CD1c-positive myeloid dendritic cell (primary cell): ENCODE measurements around the gene DCBLD1.

ENCODE experiments used
- DNase-seq: peaks from one replicate; pipeline ENCODE4 v3.0.0-alpha.2; 2016; ENCODE audit errors: extremely low spot score

Gene DCBLD1

DNA sequence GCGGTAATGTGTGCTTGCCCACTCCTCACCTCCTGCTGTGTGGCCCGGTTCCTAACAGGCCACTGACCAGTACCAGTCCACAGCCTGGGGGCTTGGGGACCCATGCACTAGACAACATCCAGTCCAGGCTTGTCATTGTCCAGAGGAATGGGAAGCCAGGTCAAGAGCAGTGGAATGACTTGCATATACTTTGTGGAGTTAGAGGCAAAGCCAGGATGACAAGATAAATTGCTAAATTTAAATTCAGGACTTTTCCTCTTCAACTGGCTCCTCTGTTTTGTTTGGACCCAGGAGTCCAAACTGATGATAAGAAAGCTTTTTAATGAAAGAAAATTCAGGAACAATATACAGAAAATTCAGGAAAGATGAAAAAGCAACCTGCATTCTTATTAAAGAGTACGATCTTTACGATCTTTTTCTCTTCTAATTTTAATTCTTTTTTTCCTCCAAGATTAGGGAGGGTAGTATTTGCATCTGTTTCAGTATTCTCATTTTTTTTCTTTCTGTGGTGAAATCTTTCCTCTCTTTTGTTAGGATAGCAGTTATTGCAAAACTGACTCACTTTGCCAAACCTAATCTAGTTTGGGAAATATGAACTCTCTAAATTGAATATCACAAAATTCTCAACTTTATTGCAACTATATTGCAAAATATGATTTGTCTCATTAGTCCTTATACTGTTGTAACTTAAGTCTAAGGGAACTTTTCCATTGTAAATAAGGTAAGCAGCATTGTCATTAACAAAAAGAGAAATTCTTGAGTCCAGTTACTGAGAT, 48.2 kb downstream of the DCBLD1 start:
- DNase-seq = no peak

DNA sequence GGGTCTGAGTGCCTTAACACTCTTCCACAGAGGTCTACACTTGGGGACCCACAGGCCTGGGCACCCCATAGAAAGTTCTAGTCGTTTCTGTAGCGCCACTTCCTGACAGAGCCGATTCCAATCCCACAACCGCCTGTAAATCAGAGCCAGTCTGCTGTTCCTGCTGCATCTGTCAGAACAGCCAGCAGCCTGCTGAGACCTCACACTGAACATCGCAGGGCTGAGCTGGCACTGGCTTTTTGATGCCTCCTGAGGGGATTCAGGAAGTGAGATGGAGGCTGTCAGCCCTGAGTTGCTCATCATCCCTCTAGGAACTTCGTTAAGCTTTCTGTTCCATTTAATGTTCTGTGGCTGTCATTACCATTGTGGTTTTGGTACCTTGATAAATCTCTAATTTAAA, 48.9 kb downstream of the DCBLD1 start:
- no peak for DNase-seq

GRCh38 chr6:117531809-117532725, 49.6 kb downstream of the DCBLD1 start:
- DNase-seq = no peak

DNA sequence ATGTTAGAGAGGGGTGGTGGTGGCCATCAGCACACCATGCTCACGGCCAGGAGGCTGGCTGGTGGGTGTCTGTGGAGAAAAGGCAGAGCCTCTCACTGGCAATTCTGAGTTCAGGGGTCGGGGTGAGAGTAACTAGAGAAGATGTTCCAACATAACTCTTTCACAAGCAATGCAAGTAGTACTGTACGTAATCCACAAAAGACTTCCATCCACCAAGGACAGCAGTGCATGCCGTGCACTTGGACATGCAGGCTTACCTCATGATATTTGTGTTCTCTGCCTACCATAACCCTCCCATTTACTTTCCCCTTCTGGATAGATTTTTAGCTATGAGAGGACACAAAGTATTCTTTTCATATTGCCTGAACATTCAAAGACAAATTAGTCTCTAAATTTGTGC, 51.3 kb downstream of the DCBLD1 start:
- no peak for DNase-seq

DNA sequence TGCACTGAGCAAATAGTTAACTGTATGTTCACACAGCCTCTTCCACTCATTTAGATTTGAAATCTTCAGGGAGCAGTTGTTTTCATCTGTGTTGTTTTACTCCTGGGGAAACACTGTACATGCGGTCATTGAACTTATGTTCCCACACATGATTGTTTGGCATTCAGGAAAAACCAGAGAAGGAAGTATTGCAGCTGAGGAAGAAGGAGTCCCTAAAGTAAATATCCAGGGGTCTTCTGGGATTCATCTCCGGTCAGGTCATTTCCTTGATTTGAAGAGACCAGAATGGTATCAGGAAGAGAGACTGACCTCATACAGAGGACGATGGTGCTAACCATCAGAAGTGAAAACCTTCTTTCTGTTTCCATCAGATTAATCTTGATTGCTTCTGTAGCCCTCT, 52.5 kb downstream of the DCBLD1 start:
- DNase-seq = no peak

DNA sequence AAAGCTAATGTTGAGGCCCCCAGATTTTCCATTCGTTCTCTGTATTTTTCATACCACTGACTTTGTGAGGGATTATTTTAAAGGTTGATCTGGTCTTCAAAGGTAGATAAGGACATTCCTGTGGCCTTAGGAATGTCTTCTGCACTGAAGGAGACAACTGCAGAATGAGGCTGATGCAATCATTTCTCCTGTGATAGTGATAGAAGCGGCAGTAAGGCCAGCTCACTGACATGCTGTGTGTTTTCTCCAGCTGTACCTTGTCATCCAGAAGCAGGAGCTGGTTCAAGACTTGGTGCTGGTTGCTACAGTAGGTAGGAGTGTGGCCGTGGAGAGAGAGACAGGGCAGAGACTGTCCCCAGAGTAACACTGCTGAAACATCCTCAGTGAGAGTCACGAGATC, 53.8 kb downstream of the DCBLD1 start:
- no peak for DNase-seq

GRCh38 chr6:117538615-117539014, 56.1 kb downstream of the DCBLD1 start:
- no peak for DNase-seq

DNA sequence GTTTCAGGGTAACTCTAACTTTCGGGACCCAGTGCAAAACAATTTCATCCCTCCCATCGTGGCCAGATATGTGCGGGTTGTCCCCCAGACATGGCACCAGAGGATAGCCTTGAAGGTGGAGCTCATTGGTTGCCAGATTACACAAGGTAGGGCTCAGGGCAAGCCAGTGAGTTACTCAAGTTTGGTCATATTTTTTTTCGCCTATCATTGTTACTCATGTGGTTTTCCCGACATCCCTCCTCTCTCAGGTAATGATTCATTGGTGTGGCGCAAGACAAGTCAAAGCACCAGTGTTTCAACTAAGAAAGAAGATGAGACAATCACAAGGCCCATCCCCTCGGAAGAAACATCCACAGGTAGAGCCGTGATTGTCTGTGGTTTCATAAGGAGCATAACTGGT, 58.2 kb downstream of the DCBLD1 start:
- DNase-seq = no peak

DNA sequence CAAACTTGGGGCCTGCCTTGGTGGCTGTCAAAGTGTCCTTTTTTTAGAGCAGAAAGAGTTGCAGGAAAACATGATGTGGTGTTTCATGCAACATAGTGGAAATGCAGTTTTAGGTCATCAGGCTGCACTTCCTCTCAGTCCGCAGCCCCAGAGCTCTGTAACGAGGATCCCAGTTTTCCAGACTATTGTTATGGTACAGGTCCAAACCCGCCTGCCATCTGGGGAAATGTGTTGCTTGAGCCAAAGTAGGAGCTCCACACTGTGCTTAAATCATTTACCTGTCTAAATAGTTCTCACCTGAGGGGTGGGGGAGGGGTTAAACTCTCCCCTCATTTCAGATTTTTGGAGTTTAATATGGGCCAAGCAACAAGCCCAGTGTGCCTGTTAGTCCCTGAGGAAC, 60.0 kb downstream of the DCBLD1 start:
- DNase-seq = no peak

- no peak for DNase-seq
Observed at GRCh38 chr6:117544716-117545115, 62.2 kb downstream of the DCBLD1 start.

- no peak for DNase-seq
Observed at GRCh38 chr6:117545161-117545595, 62.7 kb downstream of the DCBLD1 start.

- DNase-seq = no peak
Observed at GRCh38 chr6:117546674-117547073, 64.2 kb downstream of the DCBLD1 start.

DNA sequence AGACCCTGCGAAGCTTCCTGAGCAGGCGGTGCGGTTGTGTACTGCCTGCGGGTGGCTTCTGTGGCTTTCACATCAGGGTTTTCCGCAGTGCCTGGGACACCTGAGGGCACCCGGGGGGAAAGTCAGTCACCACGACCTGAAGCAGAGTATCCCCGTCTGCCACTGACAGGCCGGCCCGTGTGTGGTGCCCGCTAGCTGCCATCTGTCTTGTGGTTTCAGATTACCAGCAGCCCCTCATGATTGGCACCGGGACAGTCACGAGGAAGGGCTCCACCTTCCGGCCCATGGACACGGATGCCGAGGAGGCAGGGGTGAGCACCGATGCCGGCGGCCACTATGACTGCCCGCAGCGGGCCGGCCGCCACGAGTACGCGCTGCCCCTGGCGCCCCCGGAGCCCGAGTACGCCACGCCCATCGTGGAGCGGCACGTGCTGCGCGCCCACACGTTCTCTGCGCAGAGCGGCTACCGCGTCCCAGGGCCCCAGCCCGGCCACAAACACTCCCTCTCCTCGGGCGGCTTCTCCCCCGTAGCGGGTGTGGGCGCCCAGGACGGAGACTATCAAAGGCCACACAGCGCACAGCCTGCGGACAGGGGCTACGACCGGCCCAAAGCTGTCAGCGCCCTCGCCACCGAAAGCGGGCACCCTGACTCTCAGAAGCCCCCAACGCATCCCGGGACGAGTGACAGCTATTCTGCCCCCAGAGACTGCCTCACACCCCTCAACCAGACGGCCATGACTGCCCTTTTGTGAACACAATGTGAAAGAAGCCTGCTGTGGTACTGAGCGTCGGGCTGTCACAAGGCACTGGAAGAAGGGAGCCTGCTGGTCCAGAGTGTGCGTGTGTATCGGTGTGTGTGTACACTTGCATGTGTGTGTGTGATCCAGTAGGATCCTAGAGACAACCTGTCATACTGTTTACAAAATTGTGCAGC, 65.5 kb downstream of the DCBLD1 start:
- DNase-seq = peak; percentile 64

DNA sequence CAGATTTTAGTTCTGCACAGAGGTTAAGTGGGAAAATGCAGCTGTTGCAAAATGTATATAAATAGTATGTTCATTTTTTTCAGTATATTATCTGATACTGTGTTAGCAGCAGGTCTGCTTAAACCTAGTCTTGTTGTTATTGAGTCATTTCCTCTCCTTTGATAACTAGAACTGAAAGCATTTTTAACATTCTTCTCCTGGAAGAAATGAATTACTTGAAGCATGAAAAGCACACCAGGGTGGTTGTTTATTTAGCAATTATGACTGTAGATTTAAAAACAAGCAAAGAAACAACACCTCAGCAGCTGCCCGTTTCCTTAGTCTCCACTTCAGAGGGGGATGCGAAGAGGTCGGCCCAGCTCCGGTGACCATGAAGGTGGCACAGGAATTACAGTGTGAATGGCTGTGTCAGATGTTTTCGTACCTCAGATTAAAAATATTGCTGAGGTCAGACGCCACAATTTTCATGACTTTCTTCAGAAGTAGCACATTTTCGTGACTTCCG, 66.4 kb downstream of the DCBLD1 start:
- DNase-seq = no peak

DNA sequence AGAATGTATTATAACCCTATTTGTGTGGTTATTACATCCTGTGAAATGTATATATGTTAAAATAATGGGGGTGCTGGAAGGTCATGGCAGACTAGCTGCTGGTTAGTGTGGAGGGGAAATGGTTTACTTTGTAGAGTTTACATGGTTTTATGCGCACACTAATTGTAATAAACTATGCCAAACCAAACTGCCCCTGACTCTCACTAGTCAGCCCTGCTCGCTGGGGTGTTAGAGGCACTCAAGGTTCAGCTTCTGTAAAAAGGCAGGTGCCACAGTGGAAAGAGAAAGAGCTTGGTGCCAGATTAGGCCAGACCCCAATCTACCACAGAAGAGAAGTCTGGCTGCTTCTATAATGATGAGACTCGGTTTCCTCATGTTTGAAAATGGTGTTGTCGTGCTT, 67.1 kb downstream of the DCBLD1 start:
- DNase-seq = no peak

DNA sequence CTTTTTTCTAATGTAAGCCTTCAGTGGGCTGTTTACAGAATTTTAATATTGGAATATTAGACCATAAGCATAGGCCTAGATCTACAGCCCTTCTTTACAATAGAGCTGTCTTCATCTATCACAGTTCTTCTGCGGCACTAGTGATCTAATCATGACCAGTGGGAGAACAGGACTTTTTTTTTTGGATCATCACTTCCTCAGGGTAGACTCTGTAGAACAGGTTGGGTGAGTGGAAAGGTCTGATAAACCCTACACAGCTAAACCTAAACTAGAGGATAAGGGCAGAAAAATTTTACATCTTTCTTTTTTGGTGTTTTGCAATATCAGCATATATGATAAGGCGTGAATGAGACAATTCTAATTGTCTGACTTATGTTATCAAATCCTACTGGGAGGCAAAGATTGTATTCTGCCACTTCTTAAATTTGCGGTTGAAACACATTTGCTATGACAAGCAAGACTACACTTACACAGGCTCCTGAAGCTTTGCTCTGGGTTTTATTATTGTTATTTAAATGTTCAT, 67.7 kb downstream of the DCBLD1 start:
- no peak for DNase-seq

- DNase-seq = no peak
Observed at GRCh38 chr6:117550618-117551242, 68.3 kb downstream of the DCBLD1 start.

DNA sequence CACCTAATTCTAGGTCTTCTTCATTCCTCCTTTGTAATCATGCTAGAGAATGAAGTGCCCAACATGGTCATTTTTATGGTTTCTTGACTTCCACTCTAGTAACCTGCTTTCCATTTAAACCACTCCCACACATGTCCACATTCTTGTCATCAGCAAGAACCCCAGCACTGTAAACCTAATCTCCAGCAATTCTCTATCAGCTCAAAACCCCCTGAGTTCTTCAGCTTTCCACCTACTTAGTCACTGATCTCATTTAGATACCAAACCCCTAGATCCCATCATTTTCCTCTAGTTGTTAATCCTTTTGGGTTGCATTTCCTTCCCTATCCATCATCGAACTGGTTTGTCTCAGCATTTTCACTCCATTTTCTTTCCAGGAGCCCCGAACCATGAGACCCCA, 70.1 kb downstream of the DCBLD1 start:
- DNase-seq = no peak

GRCh38 chr6:117553142-117553541, 70.7 kb downstream of the DCBLD1 start:
- no peak for DNase-seq

- no peak for DNase-seq
Observed at GRCh38 chr6:117555262-117555849, 72.9 kb downstream of the DCBLD1 start.
